ENCODE data around the gene NR3C1. TPM values are rescaled to one million over a fixed set of nuclear protein-coding genes. Genes with fewer than 3 reads are reported as not detected.

The NR3C1 gene
- total RNA-seq, 1 experiment from 2014 or later = 31.4 TPM

- peaks cover 0 to 2% (median 0%) of the 10 kb centered on the region in 3 experiments; a peak in 2 of 7 replicates for H3K36me3 Mint-ChIP-seq (ENCODE audit: insufficient read depth in 1 of 3, low read depth in 3 of 3)
- DNase-seq = no peak
- H3K23me2 ChIP-seq (ENCODE audit: insufficient read length, low read depth, low read length, poor library complexity, severe bottlenecking) = no peaks in the 10 kb centered on the region
- H3K27ac Mint-ChIP-seq = no peak overlapping the region
- no peak overlapping the region for H3T11ph ChIP-seq (ENCODE audit: low read length)
- H2BK15ac ChIP-seq (ENCODE audit: low read depth, low read length) = no peak overlapping the region
- H4K8ac ChIP-seq (replicated peaks; ENCODE audit: insufficient read length, low read depth, low read length) = no peak overlapping the region
- H3K27me3 Mint-ChIP-seq (ENCODE audit: low read depth) = no peaks in the 10 kb centered on the region; the same call in none of the 2 replicates
- no peak overlapping the region for H4K91ac ChIP-seq (ENCODE audit: insufficient read length, low read depth, low read length)
- no peak overlapping the region for H2BK12ac ChIP-seq (ENCODE audit: insufficient read length, low read depth, low read length)
- peaks cover 3 to 11% of the 10 kb centered on the region in 2 experiments; a peak in 3 of 4 replicates for H3K4me1 Mint-ChIP-seq
- no peak overlapping the region for H3K18ac ChIP-seq (ENCODE audit: insufficient read length, low read depth, low read length)
- H3K4ac ChIP-seq (ENCODE audit: low read depth, low read length) = no peak overlapping the region
- H3K14ac ChIP-seq (ENCODE audit: insufficient read depth, low read length) = no peak overlapping the region
- H2BK5ac ChIP-seq (ENCODE audit: insufficient read length, low read length) = no peak overlapping the region
- no peak overlapping the region for H2BK120ac ChIP-seq (ENCODE audit: low read depth, low read length, poor library complexity, severe bottlenecking)
- no peak overlapping the region for H3K23ac ChIP-seq (ENCODE audit: insufficient read length, low read depth, low read length)
- H2AK5ac ChIP-seq (ENCODE audit: insufficient read length, low read length) = no peak overlapping the region
- no peak overlapping the region for H4K5ac ChIP-seq (ENCODE audit: insufficient read length, low read depth, low read length)
- H3K79me1 ChIP-seq (ENCODE audit: insufficient read depth, low read depth, low read length, poor library complexity, severe bottlenecking) = no peaks in the 10 kb centered on the region
- no peak overlapping the region for H3K9ac ChIP-seq (ENCODE audit: extremely low read depth, insufficient read length, low read length)
- H3K4me3 Mint-ChIP-seq = no peak overlapping the region
- no peak for TF ChIP-seq CTCF (conservative IDR thresholded peaks at IDR 0.05)
- peaks cover 0 to 5% of the 10 kb centered on the region in 2 experiments; a peak in 1 of 5 replicates for H3K9me3 Mint-ChIP-seq
- no peak overlapping the region for H2AFZ ChIP-seq (ENCODE audit: low read length)
- H4K20me1 ChIP-seq (ENCODE audit: control insufficient read depth, insufficient read depth, insufficient read length) = no peaks in the 10 kb centered on the region
- H3K4me1 ChIP-seq (ENCODE audit: insufficient read depth, low read length) = no peaks in the 10 kb centered on the region; the same call in 1 of the 2 replicates
- no peaks in the 10 kb centered on the region for H3K9me3 ChIP-seq (ENCODE audit: control insufficient read depth, low read depth, low read length)
- H3K27ac ChIP-seq (ENCODE audit: insufficient read length, low read depth, low read length) = no peak overlapping the region
- no peak overlapping the region for H3K4me2 ChIP-seq (ENCODE audit: insufficient read depth, insufficient read length, low read length)
- no CpG with 5 or more reads among the region's 1 CpG for WGBS (ENCODE audit: extremely low coverage, insufficient read length, low lambda C conversion rate)
- no peaks in the 10 kb centered on the region for H3K27me3 ChIP-seq (ENCODE audit: insufficient read depth, low read length)
- no peaks in the 10 kb centered on the region for H3K79me2 ChIP-seq (ENCODE audit: insufficient read depth, low read length)
- no peak overlapping the region for H3K56ac ChIP-seq (ENCODE audit: insufficient read length, low read depth, low read length)
- no peak overlapping the region for H2BK20ac ChIP-seq (ENCODE audit: low read depth, low read length, poor library complexity, severe bottlenecking)
Measured at GRCh38 chr5:143241892-143242291, 161.6 kb downstream of the NR3C1 start.

Data from H9 (cell line).